ENCODE data around the gene AMPD3.

GRCh38 chr11:10486161-10486840 lies 31.2 kb downstream of the AMPD3 start:
- TF ChIP-seq, protein P1, sequence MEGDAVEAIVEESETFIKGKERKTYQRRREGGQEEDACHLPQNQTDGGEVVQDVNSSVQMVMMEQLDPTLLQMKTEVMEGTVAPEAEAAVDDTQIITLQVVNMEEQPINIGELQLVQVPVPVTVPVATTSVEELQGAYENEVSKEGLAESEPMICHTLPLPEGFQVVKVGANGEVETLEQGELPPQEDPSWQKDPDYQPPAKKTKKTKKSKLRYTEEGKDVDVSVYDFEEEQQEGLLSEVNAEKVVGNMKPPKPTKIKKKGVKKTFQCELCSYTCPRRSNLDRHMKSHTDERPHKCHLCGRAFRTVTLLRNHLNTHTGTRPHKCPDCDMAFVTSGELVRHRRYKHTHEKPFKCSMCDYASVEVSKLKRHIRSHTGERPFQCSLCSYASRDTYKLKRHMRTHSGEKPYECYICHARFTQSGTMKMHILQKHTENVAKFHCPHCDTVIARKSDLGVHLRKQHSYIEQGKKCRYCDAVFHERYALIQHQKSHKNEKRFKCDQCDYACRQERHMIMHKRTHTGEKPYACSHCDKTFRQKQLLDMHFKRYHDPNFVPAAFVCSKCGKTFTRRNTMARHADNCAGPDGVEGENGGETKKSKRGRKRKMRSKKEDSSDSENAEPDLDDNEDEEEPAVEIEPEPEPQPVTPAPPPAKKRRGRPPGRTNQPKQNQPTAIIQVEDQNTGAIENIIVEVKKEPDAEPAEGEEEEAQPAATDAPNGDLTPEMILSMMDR (IDR thresholded peaks at IDR 0.05) = no peak
- no peak for TF ChIP-seq POLR2A (IDR thresholded peaks at IDR 0.05)
- no peak for TF ChIP-seq POLR2AphosphoS5 (IDR thresholded peaks at IDR 0.05)

All from sigmoid colon (tissue), 4 donors.